ENCODE measurements around the gene CDYL.

CDYL gene

DNA sequence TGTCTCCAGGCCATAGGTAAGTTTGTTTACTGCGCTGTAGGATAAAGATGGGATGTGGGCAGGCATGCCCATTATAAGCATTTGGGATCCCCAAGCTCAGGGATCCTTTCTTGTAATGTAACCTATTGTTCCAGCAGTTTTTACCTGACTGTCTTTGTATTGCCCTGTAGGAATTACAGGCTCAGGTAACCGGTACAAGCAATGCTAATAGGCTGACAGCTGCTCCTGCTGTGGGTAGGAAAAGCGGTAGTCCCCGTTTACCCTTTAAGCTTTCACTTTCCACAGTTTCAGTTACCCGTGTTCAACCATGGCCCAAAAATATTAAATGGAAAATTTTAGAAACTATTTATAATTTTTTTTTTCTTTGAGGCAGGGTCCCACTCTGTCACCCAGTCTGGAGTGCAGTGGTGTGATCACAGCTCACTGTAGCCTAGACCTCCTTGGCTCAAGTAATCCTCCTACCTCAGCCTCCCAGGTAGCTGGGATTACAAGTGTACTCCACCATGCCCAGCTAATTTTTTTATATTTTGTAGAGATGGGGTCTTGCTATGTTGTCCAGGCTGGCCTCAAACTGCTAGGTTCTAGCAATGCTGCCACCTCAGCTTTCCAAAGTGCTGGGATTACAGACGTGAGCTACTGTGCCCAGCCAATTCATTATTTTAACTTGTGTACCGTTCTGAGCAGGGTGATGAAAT, 108.6 kb downstream of the CDYL start:
- no peak overlapping the region for H2AFZ ChIP-seq
- H3K9ac ChIP-seq, result no peak overlapping the region
- no peaks in the 10 kb centered on the region for H3K27me3 ChIP-seq (ENCODE audit: control insufficient read depth, insufficient read depth, low read length)
- no peaks in the 10 kb centered on the region for H3K9me3 ChIP-seq (ENCODE audit: control insufficient read depth, low read length)
- H3K27ac ChIP-seq, result no peak overlapping the region
- no peak for TF ChIP-seq CTCF (IDR thresholded peaks at IDR 0.05)
- no peak overlapping the region for H3K4me3 ChIP-seq (ENCODE audit: low read depth, low read length)
- H3K4me2 ChIP-seq (ENCODE audit: low read length), result no peak overlapping the region
- H3K79me2 ChIP-seq, result peaks cover 56% of the 10 kb centered on the region
- H3K4me1 ChIP-seq, result peaks cover 8% of the 10 kb centered on the region
- no peaks in the 10 kb centered on the region for H3K36me3 ChIP-seq (ENCODE audit: control insufficient read depth, insufficient read depth, low read length)

DNA sequence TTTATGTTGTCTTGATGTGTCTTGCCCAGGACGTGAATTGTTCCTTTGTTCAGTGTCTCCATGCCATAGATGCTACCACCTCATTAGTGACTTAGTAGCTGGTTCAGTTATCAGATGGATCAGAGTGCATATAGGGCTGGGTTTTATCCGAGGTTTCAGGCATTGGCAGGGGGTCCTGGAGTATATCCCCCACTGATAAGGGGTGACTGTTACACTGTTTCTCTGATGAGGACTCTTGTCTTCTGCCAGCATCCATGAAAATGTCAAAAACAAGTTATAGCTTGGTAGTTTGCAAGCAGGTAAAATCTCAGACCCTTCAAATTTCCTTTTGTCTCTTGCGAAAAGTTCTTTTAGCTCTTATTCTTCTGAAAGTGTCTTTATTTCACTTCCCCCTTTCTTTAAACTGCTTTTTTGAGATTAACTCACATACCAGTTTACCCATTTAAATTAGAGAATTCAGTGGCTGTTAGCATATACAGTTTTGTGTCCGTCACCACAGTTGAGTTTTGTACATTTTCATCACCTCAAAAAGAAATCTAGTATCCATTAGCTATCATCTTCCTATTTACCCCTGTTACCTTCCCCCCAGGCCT, 109.2 kb downstream of the CDYL start:
- H3K4me1 ChIP-seq, result peaks cover 8% of the 10 kb centered on the region
- H3K36me3 ChIP-seq (ENCODE audit: control insufficient read depth, insufficient read depth, low read length), result no peaks in the 10 kb centered on the region
- no peak overlapping the region for H3K27ac ChIP-seq
- H3K4me2 ChIP-seq (ENCODE audit: low read length), result no peak overlapping the region
- no peaks in the 10 kb centered on the region for H3K9me3 ChIP-seq (ENCODE audit: control insufficient read depth, low read length)
- H3K27me3 ChIP-seq (ENCODE audit: control insufficient read depth, insufficient read depth, low read length), result no peaks in the 10 kb centered on the region
- H3K4me3 ChIP-seq (ENCODE audit: low read depth, low read length), result no peak overlapping the region
- no peak overlapping the region for H3K9ac ChIP-seq
- H2AFZ ChIP-seq, result no peak overlapping the region
- TF ChIP-seq CTCF (IDR thresholded peaks at IDR 0.05), result no peak
- H3K79me2 ChIP-seq, result peaks cover 53% of the 10 kb centered on the region

GRCh38 chr6:4888841-4889240, 112.6 kb downstream of the CDYL start:
- Histone ChIP-seq H3K27me3 (ENCODE audit: control insufficient read depth, insufficient read depth, low read length) (no peaks in the 10 kb centered on the region), H3K9ac (no peak overlapping the region)
- no peak for TF ChIP-seq CTCF (IDR thresholded peaks at IDR 0.05)

DNA sequence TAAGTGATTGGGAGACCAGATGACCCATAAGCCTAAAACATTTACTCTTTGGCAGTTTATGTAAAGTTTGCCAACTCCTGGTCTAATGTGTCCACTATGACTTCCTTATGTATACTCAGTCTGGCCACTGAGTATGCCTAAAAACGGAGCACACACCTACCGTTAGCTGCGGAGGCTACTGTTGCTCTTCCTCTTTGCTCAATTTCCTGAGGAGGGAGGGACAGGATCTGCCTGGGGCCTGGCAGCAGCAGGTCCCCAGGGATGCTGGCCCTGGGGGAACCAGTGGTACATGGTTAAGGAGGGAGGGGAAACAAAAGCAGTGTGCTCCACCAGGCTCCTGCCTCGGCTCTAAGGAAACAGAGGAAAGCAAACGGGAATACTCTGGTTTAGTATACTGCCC, 113.5 kb downstream of the CDYL start:
- no peak overlapping the region for H3K9ac ChIP-seq
- no peak overlapping the region for H3K4me2 ChIP-seq (ENCODE audit: low read length)
- H3K4me1 ChIP-seq, result no peaks in the 10 kb centered on the region
- no peaks in the 10 kb centered on the region for H3K9me3 ChIP-seq (ENCODE audit: control insufficient read depth, low read length)
- H2AFZ ChIP-seq, result no peak overlapping the region
- peaks cover 20% of the 10 kb centered on the region for H3K79me2 ChIP-seq
- no peaks in the 10 kb centered on the region for H3K36me3 ChIP-seq (ENCODE audit: control insufficient read depth, insufficient read depth, low read length)
- TF ChIP-seq CTCF (IDR thresholded peaks at IDR 0.05), result no peak
- H3K27ac ChIP-seq, result no peak overlapping the region
- H3K27me3 ChIP-seq (ENCODE audit: control insufficient read depth, insufficient read depth, low read length), result no peaks in the 10 kb centered on the region
- H3K4me3 ChIP-seq (ENCODE audit: low read depth, low read length), result no peak overlapping the region

More at GRCh38 chr6:4888841-4889240, 112.6 kb downstream of the CDYL start:
- Histone ChIP-seq H3K36me3 (ENCODE audit: control insufficient read depth, insufficient read depth, low read length) (no peaks in the 10 kb centered on the region), H3K27ac (no peak overlapping the region), H3K4me3 (ENCODE audit: low read depth, low read length) (no peak overlapping the region), H3K79me2 (peaks cover 29% of the 10 kb centered on the region), H2AFZ (no peak overlapping the region), H3K9me3 (ENCODE audit: control insufficient read depth, low read length) (no peaks in the 10 kb centered on the region), H3K4me2 (ENCODE audit: low read length) (no peak overlapping the region), H3K4me1 (no peaks in the 10 kb centered on the region)

- no peak for TF ChIP-seq CTCF (IDR thresholded peaks at IDR 0.05)
- no peak overlapping the region for H3K4me3 ChIP-seq (ENCODE audit: low read depth, low read length)
Observed at GRCh38 chr6:4890191-4890590, 114.0 kb downstream of the CDYL start.

More at GRCh38 chr6:4890191-4890590, 114.0 kb downstream of the CDYL start:
- no peaks in the 10 kb centered on the region for H3K4me1 ChIP-seq
- no peaks in the 10 kb centered on the region for H3K9me3 ChIP-seq (ENCODE audit: control insufficient read depth, low read length)
- no peaks in the 10 kb centered on the region for H3K27me3 ChIP-seq (ENCODE audit: control insufficient read depth, insufficient read depth, low read length)
- H3K4me2 ChIP-seq (ENCODE audit: low read length), result no peak overlapping the region
- H3K36me3 ChIP-seq (ENCODE audit: control insufficient read depth, insufficient read depth, low read length), result no peaks in the 10 kb centered on the region
- H2AFZ ChIP-seq, result no peak overlapping the region
- H3K27ac ChIP-seq, result no peak overlapping the region
- H3K9ac ChIP-seq, result no peak overlapping the region
- H3K79me2 ChIP-seq, result peaks cover 17% of the 10 kb centered on the region
